Embryonic facial prominence (tissue), 1 donor: ENCODE measurements around the gene P3H1.
A peak's percentile ranks its signal among the peaks of the same experiment; 100 is the strongest.
"Not testable (repeated sequence)": the region's sequence is repeated elsewhere in the genome, so short reads cannot be mapped to it uniquely, and the experiment has no call there.

Experiments
- DNase-seq: peaks from one replicate; pipeline ENCODE4 v3.0.0-alpha.2; 2016; ENCODE audit errors: extremely low spot score

P3H1 gene

DNA sequence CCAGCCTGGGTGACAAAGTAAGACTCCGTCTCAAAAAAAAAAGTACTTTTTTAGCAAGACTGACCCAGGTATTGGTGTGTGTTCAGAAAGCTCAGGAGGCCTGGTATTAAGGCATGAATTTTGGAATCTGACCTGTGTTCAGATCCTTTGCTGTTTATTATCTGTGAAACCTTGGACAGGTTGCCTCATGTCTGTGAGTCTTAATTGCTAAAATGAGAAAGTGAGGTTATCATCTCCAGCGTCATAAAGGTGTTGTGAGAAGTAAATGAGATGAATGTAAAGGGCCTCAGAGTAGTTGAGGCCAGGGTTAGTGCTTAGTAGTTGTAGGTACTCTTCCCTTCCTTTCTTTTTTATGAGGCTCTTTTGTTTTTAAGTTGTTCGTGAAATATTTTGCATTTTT lies 3.0 kb upstream of the P3H1 start:
- DNase-seq = no peak

DNA sequence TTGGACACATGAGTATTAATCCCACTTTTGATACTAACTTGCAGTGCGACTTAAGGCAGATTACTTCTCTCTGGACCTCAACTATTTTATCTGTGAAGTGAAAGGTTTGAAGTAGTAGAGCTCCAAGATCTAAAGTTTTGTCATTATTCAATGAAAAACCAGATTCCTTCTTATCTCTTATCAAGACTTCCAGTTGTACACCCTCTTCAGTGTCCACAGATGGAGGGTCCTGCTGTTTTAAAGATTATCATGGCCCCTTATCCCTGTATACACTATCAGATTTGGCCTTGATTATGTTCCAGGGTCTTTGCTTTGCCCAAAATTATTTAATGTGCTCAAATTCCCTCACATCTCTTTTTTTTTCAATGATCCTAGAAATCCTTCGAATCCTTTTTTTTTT lies 1.3 kb upstream of the P3H1 start:
- DNase-seq = no peak

DNA sequence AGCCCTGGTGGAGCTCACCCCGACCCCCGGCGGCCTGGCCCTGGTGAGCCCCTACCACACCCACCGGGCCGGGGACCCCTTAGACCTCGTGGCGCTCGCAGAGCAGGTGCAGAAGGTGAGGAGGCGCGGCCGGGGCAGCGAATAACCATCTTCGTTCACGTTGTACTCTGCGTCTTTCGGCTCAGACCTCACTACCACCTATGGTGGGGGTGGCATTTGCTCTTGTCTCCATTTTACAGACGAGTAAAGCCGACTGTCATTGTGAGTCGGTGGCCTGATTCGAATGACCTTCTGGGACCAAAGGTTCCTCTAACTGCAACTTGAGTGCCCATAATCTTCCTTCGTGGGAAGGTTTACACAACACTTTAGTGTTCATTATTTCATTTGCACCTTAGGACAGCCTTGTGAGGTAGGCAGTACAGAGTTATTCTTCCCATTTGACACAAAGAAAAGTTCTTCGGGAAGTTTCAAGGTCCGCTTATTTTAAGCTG lies 727 bp upstream of the P3H1 start:
- no peak for DNase-seq

DNA sequence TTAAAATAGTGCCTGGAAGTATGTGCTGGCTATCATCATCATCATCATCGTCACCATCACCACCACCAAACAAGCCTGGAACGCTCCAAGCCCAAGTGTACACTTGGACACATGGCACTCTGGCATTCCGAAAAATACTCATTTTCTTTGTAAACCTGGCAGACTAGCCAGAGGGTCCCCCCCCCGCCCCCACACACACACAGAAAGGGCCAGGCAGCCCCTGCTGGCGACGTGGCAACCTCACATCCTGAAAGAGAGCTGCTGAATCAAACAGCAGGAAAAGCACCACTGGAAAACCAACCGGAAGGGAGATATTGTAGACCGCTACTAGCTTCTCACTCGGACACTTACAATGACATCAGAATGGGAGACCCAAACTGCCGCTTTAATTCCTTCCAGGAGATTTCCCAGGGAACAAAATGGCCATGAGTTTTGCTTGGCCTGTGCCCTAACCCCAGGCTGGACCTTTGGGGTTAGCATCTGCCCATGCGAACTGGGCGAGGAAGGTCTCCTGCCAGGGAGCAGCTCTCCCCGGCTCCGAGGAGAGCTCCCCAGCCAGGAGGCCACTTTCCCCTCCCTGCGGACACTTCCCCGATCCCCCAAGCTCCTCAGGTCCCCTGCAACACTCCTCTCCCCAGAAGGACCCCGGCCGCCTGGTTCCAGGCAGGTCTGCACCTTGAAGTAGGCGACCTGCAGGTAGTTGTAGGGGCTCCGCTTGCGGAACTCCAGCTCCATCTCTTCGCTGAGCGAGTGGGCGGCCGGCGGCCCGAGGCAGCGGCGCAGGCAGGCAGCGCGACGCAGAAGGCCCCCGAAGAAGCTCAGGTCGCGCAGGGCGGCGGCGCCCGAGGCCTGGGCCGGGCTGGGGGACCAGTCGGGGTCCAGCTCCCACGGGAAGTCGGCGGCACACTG lies 742 bp downstream of the P3H1 start:
- DNase-seq = peak; percentile 46

DNA sequence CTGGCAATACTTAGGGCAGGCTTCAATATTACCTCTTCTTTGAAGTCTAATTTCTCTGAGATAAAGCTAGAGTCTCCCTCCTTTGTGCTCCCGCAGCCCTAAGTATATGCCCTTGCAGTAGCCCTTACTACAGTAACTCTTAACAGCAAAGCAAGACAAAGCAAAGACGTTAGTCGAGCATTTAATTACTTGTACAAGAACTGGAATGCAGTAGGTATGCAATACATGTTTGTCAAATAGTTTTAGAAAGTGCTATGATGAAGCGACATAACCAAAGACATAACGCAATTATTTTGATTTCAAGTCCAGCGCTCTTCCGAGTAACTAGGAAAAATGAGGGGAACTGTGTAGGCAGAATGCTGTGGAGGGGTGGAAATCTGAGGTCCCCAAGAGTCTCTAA lies 1.6 kb downstream of the P3H1 start:
- DNase-seq = no peak

DNA sequence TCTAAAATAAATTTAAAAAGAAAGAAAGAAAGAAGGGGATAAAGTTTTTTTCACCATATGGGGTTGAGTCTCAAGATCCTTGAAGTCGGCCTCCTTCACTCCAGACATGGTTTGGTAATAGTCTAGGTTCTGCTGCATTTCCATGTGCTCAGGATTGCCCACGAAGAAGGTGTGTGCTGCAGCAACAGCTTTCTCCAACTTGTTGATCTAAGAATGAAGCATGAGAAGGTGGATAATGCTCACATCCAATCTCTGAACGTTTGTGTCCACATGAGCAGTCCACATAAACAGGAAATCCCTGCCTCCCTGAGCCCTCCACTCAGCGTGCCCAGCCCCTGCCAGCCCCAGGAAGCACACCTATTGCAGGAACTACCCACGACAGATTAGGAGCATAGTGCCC lies 4.6 kb downstream of the P3H1 start:
- no peak for DNase-seq

DNA sequence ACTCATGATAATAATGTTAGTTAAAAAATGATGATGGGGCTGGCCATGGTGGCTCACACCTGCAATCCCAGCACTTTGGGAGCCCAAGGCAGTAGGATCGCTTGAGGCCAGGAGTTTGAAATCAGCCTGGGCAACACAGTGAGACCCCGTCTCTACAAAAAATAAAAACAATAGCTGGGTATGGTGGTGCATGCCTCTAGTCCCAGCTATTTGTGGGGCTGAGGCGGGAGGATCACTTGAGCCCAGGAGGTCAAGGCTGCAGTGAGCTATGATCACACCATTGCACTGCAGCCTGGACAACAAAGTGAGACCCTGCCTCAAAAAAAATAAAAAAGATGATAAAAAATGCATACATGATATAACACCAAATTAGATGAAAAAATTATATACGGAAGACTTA lies 5.3 kb downstream of the P3H1 start:
- DNase-seq = no peak

DNA sequence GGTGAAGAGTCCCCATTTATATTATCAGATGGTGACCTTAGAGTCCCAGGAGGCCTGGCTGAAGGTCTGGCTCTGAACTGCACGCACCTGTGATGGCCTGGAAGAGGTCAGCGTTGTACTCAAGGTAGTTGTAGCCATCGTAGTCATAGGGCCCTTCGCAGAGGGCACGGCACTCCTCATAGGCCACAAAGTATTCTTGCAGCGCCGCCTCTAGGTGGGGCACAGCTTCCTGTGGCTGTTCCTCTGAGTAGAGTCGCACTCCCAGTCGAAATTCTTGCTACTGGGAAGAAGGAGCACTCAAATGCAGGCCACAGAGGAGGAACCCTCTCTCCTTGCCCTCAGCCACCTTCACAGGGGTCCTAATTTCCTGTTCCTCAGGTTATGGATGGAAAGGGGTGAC lies 7.7 kb downstream of the P3H1 start:
- no peak for DNase-seq

DNA sequence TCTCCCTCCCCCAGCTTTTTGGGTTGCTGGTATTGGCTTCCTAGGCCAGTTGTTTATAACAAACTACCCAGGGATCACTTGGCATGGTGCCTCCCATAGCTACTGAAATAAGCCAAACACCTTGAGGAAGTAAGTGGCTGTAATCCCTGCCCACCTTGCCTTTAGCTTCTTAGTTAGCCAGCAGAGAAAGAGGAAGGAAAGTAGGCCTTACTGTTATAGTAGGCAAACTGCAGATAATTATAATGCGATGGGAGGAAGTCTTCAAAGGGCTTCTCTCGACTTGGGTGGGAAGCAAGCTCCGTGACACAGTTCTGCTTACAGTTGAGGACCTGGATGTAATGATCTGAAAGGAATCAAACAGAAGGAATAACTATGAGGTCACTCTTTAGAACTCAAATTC lies 8.2 kb downstream of the P3H1 start:
- no peak for DNase-seq

DNA sequence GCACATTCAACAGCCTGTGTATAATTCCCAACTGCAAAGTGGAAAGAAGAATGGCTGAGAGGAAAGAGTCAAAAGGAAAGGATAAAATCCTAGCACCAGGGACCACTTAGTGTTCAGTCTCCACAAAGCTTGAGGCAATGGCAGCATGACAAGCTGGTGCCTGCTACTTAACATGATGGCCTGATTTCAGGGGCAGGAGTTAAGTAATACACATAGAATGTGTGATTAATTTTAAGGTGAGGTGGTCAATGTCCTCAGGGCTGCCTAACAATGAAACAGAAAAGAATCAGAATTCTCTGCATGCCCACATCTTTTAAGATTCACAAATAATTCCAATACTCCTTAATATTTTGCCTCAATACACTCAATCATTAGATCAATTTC lies 8.9 kb downstream of the P3H1 start:
- DNase-seq = no peak

DNA sequence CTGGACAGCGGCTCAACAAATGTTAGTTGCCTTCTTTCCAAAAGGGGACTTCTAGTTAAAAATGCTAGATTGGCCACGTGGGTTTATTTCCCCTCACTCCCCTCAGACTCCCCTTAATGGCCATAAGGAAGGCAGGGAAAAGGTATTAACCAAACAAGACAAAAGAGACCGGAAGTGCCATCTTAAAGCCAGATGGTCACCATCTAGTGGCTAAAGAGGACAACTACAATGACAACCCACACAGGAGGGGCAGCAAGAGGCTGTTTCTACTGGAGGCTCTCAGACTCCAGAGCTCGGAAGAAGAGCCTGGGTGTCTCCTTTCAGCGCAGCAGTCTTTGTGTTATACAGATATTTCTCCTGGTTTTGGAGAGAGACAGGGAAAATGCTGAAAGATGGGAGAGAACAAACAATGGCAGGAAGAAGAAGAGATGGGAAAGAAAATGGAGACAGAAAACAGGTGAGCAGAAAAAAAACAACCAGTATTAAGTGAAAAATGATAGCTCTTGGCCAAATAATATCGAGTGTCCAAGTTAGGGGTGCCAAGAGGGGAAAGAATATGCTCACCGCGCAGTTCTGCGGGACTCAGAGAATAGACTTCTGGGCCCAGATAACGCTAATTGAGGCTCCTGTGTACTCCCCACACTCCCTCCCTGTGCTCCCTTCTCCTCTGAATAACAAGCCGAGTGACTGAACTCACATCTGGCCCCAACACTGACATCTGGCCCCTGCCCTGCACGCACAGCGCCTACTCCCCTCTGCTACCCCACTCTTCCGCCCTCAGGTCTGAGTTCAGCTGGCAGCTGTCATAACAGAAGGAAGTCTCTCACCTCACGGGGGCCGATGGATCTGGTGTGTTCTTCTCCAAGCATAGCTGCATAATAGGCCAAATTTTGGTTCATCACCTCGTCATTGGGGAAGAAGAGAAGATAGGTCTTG lies 9.6 kb downstream of the P3H1 start:
- no peak for DNase-seq

DNA sequence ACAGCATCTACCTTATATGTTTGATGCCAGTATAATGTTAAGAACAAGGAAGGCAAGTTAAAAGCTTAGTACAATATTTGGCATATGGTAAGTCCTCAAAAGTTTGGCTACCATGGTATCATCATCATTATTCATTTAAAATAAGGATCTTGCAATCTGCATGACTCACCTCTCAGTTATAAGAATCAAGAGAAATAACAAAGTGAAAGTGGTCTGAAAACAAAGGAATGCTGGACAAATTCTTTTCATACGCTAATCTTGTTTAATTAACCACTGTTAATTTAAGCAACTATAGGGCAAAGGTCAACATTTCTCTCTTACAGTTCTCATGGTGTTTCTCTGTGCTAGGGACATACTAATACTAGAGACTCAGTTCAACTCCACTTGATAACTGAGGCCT lies 13.8 kb downstream of the P3H1 start:
- no peak for DNase-seq

DNA sequence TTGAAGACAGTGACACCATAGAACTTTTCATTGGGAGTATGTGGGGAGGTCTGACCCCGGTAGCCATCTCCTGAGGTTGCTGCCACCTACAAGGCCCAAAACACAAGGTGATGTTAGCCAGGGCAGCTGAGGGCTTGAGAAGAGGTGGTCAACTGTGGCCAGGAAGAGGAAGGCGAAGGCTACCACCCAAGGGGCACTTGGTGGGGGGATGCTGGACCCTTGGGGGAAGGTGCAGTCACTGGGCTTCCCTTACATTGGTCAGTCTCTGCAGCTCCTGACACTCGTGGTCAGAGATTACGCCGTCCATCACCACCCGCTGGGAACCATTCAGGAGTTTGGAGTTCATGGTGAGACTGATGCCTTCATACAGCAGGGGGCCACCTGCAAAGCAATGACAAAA lies 14.5 kb downstream of the P3H1 start:
- no peak for DNase-seq

DNA sequence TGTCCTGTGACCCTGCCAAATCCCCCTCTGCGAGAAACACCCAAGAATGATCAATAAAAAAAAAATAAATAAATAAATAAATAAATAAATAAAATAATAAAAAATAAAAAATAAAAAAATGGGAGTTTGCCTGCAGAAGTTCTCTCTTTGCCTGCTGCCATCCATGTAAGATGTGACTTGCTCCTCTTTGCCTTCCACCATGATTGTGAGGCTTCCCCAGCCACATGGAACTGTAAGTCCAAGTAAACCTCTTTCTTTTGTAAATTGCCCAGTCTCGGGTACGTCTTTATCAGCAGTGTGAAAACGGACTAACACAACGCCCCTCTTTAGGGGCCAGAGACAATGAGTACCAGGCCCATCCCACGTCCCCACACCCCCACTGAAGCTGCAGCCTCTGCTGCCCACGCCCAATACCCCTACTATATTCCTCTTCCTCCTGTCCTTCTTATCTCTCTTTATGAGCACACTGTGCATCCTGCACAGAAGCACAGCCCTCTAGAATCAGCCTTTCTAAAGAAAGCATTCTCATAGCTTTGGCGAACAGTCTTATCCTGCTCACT lies 15.2 kb downstream of the P3H1 start:
- DNase-seq = not testable (repeated sequence)

DNA sequence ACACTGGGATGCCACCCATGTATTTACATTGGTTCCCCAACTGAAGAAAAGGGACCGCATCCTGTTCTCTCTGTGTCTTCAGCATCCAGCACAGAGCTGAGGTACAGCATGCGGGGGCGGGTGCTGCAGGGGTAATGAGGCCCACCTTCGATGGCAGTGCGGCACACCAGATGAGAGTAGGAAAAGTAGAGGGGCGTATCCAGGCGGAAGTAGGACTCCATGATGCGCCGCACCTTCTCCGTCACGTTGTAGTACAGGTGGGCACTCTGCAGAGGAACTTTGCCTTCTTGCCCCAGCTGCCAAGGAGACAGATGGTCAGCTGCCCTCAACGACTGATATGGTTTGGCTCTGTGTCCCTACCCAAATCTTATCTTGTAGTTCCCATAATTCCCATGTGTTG lies 16.8 kb downstream of the P3H1 start:
- DNase-seq = no peak

DNA sequence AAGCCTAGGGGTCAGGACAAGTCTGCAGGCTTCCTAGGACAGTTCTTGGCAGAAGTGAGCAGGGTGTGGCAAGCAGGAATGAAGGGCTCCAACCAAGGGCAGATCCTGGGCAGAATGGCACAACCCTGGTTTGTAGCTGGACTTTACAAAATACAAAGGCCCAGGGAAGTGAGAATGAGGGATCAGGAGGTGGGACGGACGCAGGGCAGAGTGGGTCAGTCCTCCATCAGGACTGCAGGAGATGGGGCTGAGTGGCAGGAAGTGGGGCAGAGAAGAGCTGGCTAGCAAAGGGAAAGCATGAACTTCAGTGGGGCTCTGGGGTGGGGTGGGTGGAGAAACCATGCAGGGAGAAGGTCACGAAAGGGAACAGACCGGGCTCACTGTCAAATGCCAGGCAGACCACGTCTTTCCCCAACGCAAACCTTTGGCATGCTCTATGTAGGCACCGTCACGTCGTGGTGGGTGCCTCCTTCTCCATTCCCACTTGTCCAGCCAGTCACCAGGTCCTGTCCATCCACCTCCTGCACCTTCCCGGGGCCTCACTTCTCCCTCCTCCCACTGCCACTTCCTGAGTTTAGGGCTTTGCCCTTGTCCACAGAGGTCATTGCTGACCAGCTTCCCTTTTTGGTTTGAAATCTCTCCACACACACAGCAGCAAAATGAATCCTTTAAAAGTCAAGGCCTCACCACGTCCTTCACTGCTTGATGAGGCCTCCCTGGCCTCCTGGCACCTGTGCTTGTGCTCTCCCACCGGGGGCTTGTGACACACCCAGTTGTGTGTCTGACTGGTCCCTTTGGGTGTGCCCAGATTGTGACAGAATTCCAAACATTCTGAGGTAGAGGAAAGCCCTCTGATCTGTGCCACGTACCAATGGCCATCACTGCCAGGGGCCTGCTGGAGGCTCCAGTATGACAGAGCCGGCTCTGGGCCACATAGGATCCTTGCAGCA lies 18.1 kb downstream of the P3H1 start:
- no peak for DNase-seq

DNA sequence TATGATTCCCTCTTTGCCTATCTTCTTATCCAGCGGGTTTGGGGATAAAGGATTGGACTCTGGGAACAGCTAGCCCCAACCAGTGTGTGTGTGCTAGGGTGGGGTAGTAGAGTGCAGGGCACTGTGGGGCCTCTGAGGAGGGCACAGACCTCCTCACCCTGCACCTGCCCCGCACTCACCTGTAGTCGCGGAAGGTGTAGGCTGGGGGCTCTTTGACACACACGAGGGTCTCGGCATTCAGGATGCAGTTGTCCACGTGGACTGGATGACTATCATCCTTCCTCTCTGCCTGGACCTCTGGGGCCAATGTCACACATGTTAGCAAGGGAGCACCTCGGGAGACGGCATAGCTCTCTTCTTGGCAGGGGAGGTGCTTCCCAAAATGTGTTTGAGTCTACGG lies 18.8 kb downstream of the P3H1 start:
- DNase-seq = no peak

DNA sequence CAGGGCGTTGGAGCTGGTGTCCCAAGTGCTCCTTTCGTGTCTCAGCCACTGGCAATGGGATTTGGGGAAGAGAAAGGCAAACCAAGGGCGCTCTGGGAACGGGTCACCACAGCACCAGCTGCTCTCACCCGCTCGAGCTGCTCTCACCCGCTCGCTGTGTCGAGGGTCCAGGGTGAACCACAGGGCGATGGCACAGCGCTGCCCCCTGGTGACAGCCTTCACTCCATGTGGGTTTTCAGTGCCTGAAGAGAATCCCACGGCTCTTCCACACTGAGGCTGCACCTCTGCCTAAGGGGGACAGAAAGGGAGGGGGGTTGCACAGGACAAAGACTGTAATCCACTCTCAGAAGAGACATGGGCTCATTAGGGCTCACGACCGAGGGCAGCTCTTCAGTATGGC lies 19.7 kb downstream of the P3H1 start:
- DNase-seq = no peak

DNA sequence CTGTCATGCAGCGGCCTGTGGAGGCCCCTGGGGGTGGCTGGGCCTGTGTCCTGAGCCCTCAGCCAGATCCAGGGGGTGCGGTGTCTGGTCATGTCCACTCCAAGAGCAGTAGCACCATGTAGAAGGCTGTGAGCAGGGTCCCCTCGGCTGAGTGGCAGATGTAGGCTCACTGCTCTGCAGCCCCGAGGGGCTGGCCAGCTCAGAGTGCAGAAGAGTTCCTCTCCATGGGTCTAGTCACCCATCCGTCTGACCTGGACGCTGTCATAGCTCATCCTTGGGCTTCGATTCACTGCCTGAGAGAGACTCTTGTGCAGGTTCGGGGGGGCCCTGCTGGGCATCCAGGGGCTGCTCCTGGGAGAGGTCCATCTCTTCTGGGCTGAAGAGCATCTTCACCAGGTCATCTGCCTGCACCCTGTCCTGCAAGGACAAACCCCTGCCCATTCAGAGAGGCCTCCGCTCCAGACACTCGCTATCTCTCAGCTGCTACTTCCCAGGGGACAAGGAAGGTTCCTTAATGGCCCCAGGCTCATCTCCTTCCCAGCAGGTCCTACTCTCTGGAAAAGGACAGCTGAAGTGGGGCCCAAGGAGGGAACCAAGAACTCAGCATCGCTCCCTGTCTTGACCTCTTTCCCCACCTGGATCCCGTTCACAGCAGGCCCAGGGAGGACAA lies 20.3 kb downstream of the P3H1 start:
- no peak for DNase-seq

DNA sequence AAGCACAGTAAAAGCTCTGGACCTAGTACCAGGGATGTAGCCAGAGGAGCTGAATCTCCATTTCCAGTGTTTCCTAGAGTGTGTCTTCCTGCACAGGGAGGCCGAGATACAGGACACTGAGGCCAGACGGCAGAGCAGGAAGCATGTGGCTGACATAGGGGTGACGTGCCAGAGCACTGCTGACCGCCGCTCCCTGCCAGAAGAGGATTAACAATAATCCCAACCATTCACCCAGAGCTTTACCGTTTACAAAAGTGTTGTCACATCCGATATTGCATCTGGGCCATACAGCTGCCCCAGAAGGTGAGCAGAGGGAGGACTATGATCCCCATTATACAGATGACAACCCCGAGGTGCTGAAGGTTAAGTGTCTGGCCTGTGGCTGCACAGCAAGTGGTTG lies 21.0 kb downstream of the P3H1 start:
- no peak for DNase-seq

DNA sequence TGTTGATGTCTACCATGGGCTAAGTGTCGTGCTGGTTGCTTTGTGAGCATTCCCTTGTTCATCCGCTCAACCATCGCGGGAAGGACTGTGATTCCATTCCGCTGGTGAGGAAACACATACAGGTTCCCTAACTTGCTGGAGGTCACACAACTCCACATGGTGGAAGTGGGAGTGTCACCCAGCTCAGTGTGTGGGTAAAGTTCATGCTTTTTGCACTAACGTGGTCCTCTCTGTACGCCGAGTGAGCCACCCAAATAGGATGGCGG lies 22.7 kb downstream of the P3H1 start:
- no peak for DNase-seq
